HUDEP-2 (cell line): ENCODE measurements around the gene SLFN12L.
"Not testable (repeated sequence)": the region's sequence is repeated elsewhere in the genome, so short reads cannot be mapped to it uniquely, and the experiment has no call there.

ENCODE experiments used
- DNase-seq, 76 experiments: peaks; one replicate each; lab custom pipeline; 2025; ENCODE audit not compliant: unreplicated experiment in 76 of 76; lab: John Stamatoyannopoulos, UW

Gene SLFN12L

DNA sequence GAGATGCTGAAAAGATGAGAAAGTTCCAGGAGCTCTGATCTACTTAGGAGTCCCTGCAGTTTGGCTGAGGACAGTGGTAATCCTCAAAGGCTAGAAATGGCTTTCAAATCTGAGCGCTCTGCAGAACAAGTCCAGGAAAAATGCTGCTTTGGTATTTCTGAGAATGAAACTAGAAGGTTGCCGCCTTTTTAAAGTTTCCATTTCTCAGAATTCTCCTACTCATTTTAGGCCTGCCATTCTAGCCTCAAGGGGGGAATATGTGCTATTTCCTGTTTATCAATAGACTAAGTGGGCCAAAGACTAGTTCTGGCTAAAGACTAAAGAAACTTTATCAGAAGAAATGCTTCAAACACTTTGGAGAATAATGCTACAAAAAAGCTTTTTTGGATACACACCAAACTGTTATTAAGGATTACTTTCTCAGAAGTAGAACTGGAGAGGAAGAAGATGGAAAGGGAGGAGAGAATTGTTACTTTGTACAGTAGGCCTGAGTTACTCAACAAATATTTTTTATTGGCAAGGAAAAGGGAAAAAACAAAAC is at the start of gene SLFN12L:
TSS of gene SLFN12L (minus strand) at position 78 of the 541 bp plus-strand sequence. CDS start 15,314 bp downstream, outside the sequence.
- peak in 7 of 76 experiments; percentile 3 to 44 (median 20) for DNase-seq

DNA sequence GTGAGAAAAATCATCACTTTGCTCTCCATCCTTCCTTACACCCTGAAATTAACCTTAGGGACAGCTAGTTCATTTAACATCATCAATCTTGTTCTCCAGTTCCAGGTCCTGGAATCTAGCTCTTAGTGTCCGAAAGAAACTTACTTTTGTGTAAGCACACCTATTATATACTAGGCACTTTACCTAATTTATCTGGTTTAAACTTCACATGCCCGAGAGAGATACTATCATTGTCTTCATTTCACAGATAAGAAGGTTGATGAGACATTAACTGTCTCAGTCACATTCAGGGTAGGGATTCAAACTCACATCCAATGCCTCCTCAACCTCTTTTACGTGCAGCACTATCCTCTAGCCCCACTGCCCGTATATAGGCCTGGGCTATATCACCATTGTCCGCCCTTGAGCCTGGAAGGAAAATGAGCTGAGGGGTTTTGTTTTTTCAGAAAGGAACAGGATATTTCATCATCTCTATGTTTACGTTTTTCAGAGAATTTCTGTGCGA is 49.1 kb upstream of the SLFN12L start:
- DNase-seq: peak in 1 of 76 experiments; percentile 40

- no peak for DNase-seq
Measured at GRCh38 chr17:35584061-35584460, 46.6 kb upstream of the SLFN12L start.

DNA sequence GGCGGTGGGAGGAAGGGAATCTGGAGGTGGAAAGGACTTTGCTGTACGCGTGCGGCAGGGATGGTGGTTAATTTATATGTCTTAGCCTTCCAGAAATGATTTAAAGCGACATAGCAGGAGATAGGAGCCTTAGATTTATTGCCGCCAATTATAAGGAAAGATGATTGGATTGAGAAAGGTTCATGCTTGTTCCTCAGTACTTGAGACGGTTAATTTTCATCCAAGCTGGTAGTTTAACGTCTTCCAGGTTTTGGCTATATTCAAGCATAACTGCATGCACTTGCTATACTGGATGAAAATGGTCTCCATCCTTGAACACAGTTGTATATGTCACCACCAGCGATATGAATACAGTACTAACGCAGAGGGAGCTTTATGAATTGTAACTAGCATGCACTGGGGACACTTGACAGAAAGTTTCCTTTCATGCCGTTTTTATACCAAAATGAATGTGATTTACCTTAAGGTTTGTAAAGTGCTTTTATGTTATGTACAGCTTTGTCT is 41.5 kb upstream of the SLFN12L start:
- DNase-seq: peak in 2 of 76 experiments; percentile 12 to 36

GRCh38 chr17:35578197-35578928 is 40.9 kb upstream of the SLFN12L start, which contains the start of gene PEX12:
TSS of gene PEX12 (minus strand) at chr17:35578571. CDS start at chr17:35578021, 550 bp downstream.
- peak; percentile 13 to 97 (median 83) for DNase-seq

DNA sequence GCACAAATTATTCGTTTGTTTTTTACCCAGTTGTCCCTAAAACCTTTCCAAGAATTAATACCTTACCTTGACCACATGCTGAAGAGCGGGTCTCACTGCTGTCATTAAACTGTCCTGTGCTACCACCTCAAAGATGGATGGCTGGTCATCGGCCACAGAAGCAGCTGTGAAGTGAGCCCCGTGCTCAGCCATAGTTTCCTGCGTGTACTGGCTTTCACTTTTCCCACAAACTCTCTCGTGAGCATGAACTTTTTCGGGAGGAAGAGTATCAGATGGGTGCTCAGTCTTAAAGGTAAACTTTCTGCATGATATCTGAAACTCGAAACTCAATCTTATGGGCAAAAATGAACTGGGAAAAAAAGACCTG is 40.3 kb upstream of the SLFN12L start:
- DNase-seq: peak in 4 of 76 experiments; percentile 5 to 39 (median 36)

- peak in 1 of 76 experiments; percentile 20 for DNase-seq
Measured at GRCh38 chr17:35575759-35576158, 38.3 kb upstream of the SLFN12L start.

GRCh38 chr17:35569405-35569804 is 31.9 kb upstream of the SLFN12L start:
- DNase-seq: peak in 3 of 76 experiments; percentile 17 to 33 (median 30)

- DNase-seq: peak in 20 of 76 experiments; percentile 6 to 63 (median 30)
Measured at GRCh38 chr17:35568561-35568960, 31.1 kb upstream of the SLFN12L start.

DNA sequence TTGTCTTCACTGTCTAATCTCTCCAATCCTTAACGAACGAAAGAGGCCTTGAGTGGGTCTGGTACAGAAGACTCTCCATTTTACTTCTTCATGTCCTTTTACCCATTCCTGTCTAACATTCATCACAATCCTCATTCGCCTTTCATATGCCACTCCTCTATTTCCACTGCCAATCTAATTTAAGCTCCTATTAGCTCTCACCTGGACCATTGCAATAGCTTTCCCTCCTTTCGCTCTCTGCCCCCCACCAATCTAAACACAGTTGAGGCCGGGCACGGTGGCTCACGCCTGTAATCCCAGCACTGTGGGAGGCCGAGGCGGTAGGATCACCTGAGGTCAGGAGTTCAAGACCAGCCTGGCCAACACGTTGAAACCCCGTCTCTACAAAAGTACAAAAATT is 29.5 kb upstream of the SLFN12L start:
- no peak for DNase-seq

- not testable (repeated sequence) for DNase-seq
Measured at GRCh38 chr17:35563181-35563580, 25.7 kb upstream of the SLFN12L start.

- peak in 74 of 76 experiments; percentile 13 to 99 (median 86) for DNase-seq
Measured at GRCh38 chr17:35560703-35561102, 23.2 kb upstream of the SLFN12L start, which contains the start of gene SLFN14. TSS of gene SLFN14 (minus strand) at chr17:35560819. CDS start at chr17:35558062, 2,757 bp downstream.

DNA sequence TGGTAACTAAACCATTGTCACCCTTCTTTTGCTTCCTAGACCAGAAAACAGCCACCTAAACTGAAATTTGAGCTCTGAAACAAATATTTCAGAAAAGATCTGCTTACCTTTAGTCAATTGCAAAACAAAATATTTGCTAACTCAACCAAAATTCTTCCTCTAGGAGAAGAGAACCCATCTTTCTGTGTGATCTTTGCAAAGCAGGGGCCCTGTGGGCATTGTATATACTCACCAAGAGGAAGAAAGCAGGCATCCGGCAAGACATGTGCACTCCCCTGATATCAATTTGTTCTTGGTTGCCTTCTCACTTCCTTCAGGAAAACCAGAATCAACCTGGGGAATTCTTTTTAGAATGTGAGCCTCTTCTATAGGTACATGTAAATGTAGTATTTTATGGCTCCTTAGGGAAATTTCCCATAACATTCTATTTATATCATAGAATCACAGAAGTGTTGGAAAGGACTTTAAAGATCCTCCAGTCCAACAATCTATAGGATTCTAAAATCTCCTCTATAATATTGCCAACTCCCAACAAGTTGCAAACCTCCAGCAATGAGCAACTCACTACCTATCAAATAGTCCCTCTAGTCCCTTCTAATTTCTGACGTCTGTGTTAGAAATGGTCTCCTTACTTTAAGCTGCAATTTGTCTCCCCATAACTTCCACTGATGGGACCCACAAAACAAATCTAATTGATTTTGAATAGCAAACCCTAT is 22.2 kb upstream of the SLFN12L start:
- DNase-seq: peak in 7 of 76 experiments; percentile 9 to 33 (median 21)

GRCh38 chr17:35557353-35557752 is 19.9 kb upstream of the SLFN12L start:
- DNase-seq: no peak

GRCh38 chr17:35555691-35556090 is 18.2 kb upstream of the SLFN12L start:
- peak in 9 of 76 experiments; percentile 5 to 63 (median 12) for DNase-seq

DNA sequence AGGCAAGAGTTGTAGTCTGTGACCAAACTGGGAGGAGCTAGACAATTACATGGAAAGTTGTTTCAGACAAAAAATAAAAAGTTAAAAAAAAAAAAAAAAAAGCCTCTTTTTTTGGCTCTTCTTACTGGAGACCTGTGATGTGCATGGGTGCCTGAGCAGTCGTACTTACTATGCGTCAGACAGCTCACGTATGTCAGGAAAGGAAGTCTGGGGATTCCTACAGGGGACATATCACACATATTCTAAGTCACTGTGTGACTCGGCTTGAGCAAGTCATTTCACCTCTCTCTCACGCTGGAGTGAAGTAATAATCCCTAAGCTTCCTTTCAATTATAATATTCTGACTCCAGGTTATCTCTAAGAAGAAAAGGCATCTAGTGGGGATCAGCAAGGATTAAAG is 17.2 kb upstream of the SLFN12L start:
- DNase-seq: no peak

- DNase-seq: no peak
Measured at GRCh38 chr17:35553310-35553709, 15.8 kb upstream of the SLFN12L start.

- peak in 1 of 76 experiments; percentile 1 for DNase-seq
Measured at GRCh38 chr17:35548978-35549377, 11.5 kb upstream of the SLFN12L start.

- no peak for DNase-seq
Measured at GRCh38 chr17:35548208-35548810, 10.8 kb upstream of the SLFN12L start.

GRCh38 chr17:35546487-35546886 is 9.0 kb upstream of the SLFN12L start:
- no peak for DNase-seq
